ENCODE results near the gene VWDE.
"Not testable (repeated sequence)": the region's sequence is repeated elsewhere in the genome, so short reads cannot be mapped to it uniquely, and the experiment has no call there.

The VWDE gene

DNA sequence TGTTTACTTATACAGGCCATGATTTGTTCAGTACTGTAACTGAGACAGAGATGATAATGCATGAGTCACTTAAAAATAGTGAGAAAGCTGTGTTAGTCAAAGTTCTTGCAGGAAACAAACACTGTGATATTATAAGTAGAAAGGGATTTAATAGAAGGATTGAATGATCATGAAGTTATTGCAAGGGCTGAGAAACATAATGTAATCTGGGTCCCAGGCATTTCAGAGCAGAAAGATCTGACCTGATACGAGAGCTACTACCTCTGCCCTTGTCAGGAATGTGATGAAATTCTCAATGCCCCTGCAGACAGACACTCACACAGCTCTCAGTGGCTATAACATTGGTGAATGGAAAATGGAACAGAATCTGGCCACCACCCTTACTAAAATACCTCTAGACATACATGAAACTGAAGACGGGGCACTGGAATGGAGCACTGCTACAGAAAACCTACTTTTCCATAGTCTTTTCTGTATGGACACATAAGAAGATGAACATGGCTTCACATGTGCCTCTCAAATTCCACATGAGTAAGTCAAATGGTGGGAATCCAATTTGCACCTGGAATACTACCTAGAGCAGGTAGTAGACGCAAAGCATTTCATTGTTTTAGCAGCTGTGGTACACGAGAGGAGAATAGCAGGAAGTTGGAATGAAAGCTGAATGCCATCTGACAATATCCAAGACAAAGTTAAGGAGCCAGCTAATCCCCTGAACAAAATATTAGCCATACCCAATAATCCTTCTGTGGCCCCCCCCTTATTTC is 19.1 kb upstream of the VWDE start:
- DNase-seq (ENCODE audit: low spot score): no peak
- H3K4me3 Mint-ChIP-seq: no peak overlapping the region
- no peaks in the 10 kb centered on the region for H3K36me3 Mint-ChIP-seq (ENCODE audit: low read depth)
- no peak overlapping the region for H3K27ac Mint-ChIP-seq
- no peaks in the 10 kb centered on the region for H3K27me3 Mint-ChIP-seq (ENCODE audit: low read depth)
- H3K4me1 Mint-ChIP-seq (ENCODE audit: low read depth): no peaks in the 10 kb centered on the region
- no peaks in the 10 kb centered on the region for H3K9me3 Mint-ChIP-seq

DNA sequence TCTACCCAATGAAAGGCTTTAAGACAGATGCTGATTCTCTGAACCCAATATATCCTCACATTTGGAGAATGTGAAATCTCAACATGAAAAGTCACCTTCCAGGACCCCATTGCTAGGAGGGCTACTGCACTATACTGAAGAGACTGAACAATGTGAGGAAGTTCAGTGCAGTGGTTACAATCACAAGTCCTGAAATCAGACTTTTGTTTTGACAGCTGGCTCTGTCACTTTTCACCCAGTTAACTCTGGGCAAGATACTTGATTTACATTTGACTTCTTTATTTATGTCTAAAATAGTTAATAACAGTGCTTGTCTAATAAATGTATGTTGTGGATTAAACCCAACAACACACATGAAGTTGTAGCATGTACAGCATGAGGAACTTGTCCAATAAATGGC is 14.8 kb upstream of the VWDE start:
- no peak overlapping the region for H3K4me3 Mint-ChIP-seq
- H3K27ac Mint-ChIP-seq: no peak overlapping the region
- H3K9me3 Mint-ChIP-seq: no peaks in the 10 kb centered on the region
- H3K4me1 Mint-ChIP-seq (ENCODE audit: low read depth): no peaks in the 10 kb centered on the region
- H3K27me3 Mint-ChIP-seq (ENCODE audit: low read depth): no peaks in the 10 kb centered on the region
- DNase-seq (ENCODE audit: low spot score): no peak
- no peaks in the 10 kb centered on the region for H3K36me3 Mint-ChIP-seq (ENCODE audit: low read depth)

DNA sequence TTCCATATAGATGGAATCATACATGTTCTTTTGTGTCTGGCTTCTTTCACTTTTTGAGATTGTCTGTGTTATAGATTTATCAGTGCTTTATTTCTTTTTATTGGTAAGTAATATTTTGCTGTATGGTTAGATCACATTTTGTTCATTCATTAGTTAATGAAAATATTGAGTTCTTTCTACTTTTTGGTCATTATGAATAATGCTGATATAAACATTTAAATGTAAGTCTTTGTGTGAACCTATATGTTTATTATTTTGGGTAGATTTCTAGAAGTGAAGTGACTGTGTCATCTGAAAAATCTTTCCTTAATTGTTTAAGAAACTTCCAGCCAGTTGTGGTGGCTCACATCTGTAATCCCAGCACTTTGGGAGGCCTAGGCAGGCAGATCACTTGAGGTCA is 11.4 kb upstream of the VWDE start:
- H3K36me3 Mint-ChIP-seq (ENCODE audit: low read depth): no peaks in the 10 kb centered on the region
- H3K9me3 Mint-ChIP-seq: no peaks in the 10 kb centered on the region
- DNase-seq (ENCODE audit: low spot score): no peak
- no peaks in the 10 kb centered on the region for H3K4me1 Mint-ChIP-seq (ENCODE audit: low read depth)
- no peak overlapping the region for H3K27ac Mint-ChIP-seq
- H3K27me3 Mint-ChIP-seq (ENCODE audit: low read depth): peaks cover 3% of the 10 kb centered on the region
- no peak overlapping the region for H3K4me3 Mint-ChIP-seq

DNA sequence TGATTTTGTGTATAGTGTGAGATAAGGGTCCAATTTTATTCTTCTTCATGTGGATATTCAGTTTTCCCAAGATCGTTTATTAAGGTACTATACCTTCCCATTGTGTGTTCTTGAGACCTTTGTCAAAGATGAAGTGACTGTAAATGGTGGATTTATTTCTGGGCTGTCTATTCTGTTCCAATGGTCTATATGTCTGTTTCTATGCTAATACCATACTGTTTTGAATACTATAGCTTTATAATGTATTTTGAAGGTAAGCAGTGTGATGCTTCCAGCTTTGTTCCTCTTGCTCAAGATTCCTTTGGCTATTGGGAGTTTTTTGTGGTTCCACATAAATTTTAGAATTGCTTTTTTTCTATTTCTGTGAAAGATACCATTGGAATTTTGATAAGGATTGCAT is 8.7 kb upstream of the VWDE start:
- H3K27me3 Mint-ChIP-seq (ENCODE audit: low read depth): peaks cover 11% of the 10 kb centered on the region
- H3K4me1 Mint-ChIP-seq (ENCODE audit: low read depth): no peaks in the 10 kb centered on the region
- no peaks in the 10 kb centered on the region for H3K9me3 Mint-ChIP-seq
- H3K27ac Mint-ChIP-seq: no peak overlapping the region
- no peak overlapping the region for H3K4me3 Mint-ChIP-seq
- H3K36me3 Mint-ChIP-seq (ENCODE audit: low read depth): no peaks in the 10 kb centered on the region
- DNase-seq (ENCODE audit: low spot score): no peak

DNA sequence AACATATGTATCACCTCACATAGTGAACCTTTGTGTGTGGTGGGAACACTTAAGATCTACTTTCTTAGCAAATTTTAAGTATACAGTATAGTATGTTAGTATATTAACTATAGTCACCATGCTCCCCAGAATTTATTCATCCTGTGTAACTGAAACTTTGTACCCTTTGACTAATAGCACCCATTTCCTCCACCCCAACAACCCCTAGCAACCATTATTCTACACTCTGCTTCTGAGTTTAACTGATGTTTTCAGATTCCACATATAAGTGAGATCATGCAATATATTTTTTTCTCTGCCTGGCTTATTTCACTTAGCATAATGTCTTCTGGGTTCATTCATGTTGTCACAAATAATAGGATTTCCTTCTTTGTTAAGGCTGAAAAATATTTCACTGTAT is 6.9 kb upstream of the VWDE start:
- DNase-seq (ENCODE audit: low spot score): no peak
- Mint-ChIP-seq H3K4me1 (ENCODE audit: low read depth) (no peaks in the 10 kb centered on the region), H3K36me3 (ENCODE audit: low read depth) (no peaks in the 10 kb centered on the region), H3K9me3 (no peaks in the 10 kb centered on the region), H3K27me3 (ENCODE audit: low read depth) (peaks cover 11% of the 10 kb centered on the region), H3K27ac (no peak overlapping the region), H3K4me3 (no peak overlapping the region)

DNA sequence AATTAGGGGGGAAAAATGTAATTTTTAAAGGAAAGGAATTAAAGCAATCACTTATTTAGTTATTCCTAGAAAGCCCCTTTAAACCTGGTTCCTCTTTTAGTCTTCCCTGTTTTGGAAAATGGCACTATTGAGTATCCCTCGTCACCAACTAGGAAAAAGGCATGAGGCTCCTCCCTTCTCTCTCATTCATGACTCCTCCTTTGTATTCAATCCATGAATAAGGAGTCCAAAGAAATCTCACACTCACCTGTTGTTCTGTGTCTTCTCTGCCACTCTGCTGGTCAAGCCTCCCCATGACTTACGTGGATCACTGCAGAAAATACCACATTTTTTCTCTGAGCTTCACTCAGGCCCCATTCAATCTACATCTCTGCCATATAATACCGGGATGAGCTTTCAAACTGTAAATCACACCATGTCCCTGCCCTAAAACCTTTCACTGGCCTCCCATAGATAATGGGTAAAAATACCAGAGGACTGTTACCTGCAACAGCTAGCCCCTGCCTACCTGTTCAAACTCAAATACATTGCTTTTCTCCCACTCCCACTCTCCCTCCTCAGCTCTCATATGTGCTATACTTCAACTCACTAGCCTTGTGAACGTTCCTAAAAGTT is 5.5 kb upstream of the VWDE start:
- peaks cover 6% of the 10 kb centered on the region for H3K4me1 Mint-ChIP-seq (ENCODE audit: low read depth)
- no peak for DNase-seq (ENCODE audit: low spot score)
- H3K36me3 Mint-ChIP-seq (ENCODE audit: low read depth): no peaks in the 10 kb centered on the region
- no peak overlapping the region for H3K4me3 Mint-ChIP-seq
- H3K9me3 Mint-ChIP-seq: no peaks in the 10 kb centered on the region
- H3K27ac Mint-ChIP-seq: no peak overlapping the region
- peaks cover 11% of the 10 kb centered on the region for H3K27me3 Mint-ChIP-seq (ENCODE audit: low read depth)

DNA sequence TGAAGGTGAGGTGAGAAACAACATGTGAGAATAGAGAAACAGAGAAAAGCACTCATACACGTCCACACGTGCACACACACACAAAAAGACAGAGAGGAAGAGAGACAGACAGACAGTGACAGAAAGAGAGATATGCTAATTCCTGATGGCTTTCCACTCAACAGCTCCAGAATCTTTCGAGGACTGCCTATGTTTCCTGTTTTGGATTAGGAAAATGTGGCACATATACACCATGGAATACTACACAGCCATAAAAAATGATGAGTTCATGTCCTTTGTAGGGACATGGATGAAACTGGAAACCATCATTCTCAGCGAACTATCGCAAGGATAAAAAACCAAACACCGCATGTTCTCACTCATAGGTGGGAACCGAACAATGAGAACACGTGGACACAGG is 4.0 kb upstream of the VWDE start:
- not testable (repeated sequence) for H3K4me3 Mint-ChIP-seq

DNA sequence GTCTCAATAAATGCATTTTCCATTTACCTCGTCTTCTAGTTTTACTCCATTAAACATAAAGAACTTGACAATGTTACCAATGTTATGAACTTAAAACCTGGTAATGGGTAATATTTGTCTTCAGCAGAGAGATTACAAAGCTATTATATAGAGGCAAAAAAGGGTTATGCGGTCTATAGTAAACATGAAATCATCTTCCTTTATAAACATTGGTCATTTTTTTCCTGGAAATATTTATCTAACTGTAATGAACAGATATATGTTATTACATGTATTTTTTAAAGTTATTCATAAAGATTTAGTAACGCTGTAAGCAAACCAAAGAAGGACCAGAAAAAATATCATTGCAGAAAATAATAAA is 1.3 kb downstream of the VWDE start:
- H3K9me3 Mint-ChIP-seq: peaks cover 14% of the 10 kb centered on the region
- H3K4me3 Mint-ChIP-seq: peak overlapping the region; percentile 27
- peaks cover 31% of the 10 kb centered on the region for H3K27me3 Mint-ChIP-seq (ENCODE audit: low read depth)
- H3K27ac Mint-ChIP-seq: no peak overlapping the region
- H3K4me1 Mint-ChIP-seq (ENCODE audit: low read depth): peaks cover 21% of the 10 kb centered on the region
- DNase-seq (ENCODE audit: low spot score): no peak
- peaks cover 9% of the 10 kb centered on the region for H3K36me3 Mint-ChIP-seq (ENCODE audit: low read depth)

More for the DNA sequence above, 4.0 kb upstream of the VWDE start:
- not testable (repeated sequence) for H3K27ac Mint-ChIP-seq; H3K36me3 Mint-ChIP-seq (ENCODE audit: low read depth); DNase-seq (ENCODE audit: low spot score); H3K9me3 Mint-ChIP-seq
- peaks cover 17% of the 10 kb centered on the region for H3K4me1 Mint-ChIP-seq (ENCODE audit: low read depth)
- peaks cover 13% of the 10 kb centered on the region for H3K27me3 Mint-ChIP-seq (ENCODE audit: low read depth)

DNA sequence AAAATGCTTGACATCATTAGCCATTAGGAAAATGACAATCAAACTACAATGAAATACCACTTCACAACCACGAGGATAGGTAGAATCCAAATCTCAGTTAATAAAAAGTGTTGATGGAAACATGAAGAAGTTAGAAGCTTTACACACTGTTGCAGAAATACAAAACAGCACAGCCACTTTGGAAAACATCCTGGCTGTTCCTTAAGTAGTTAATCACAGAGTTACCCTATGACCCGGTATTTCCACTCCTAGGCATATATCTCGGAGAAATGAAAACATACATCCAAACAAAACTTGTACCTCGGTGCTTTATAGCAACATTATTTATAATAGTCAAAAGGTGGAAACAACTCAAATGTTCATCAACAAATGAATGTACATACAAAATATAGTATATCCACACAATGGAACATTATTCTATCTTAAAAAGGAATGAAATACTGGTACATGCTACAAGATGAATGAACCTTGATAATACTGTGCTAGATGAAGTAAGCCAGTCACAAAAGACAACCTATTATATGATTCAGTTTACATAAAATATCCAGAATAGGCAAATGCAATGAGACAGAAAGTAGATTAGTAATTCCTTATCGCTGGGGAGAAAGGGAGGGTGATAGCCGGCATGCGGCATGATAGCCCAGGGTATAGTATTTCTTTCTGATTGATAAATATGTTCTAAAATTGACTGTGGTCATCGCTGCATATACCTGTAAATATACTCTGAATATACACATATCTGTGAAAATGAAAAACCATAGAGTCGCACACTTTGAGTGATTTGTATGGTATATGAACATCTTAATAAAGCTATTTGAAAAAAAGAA is 1.9 kb downstream of the VWDE start:
- Mint-ChIP-seq H3K27ac (no peak overlapping the region), H3K4me3 (peak overlapping the region; percentile 27), H3K36me3 (ENCODE audit: low read depth) (peaks cover 9% of the 10 kb centered on the region), H3K9me3 (peaks cover 18% of the 10 kb centered on the region), H3K4me1 (ENCODE audit: low read depth) (peaks cover 21% of the 10 kb centered on the region), H3K27me3 (ENCODE audit: low read depth) (peaks cover 31% of the 10 kb centered on the region)
- DNase-seq (ENCODE audit: low spot score): no peak

DNA sequence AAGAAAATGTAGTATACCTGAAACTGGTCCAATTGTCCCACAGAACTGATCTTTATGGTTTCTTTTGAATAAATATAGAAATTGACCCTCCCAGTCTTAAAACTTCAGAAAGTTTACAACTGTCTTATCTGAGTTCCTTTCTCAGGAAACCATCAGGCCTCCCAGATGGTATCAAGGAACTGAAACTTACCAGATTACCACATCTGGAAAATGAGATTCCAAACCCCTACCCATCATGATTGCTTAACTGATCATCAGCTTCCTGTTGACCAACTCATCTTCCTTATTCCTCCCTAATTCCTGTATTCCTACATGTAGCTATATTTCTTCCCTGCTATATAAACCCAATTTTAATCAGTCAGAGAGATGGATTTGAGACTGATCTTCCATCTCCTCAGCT is 5.5 kb downstream of the VWDE start:
- H3K27ac Mint-ChIP-seq: no peak overlapping the region
- peaks cover 18% of the 10 kb centered on the region for H3K9me3 Mint-ChIP-seq
- peaks cover 30% of the 10 kb centered on the region for H3K27me3 Mint-ChIP-seq (ENCODE audit: low read depth)
- H3K4me3 Mint-ChIP-seq: no peak overlapping the region
- peaks cover 9% of the 10 kb centered on the region for H3K4me1 Mint-ChIP-seq (ENCODE audit: low read depth)
- H3K36me3 Mint-ChIP-seq (ENCODE audit: low read depth): peaks cover 9% of the 10 kb centered on the region
- no peak for DNase-seq (ENCODE audit: low spot score)

DNA sequence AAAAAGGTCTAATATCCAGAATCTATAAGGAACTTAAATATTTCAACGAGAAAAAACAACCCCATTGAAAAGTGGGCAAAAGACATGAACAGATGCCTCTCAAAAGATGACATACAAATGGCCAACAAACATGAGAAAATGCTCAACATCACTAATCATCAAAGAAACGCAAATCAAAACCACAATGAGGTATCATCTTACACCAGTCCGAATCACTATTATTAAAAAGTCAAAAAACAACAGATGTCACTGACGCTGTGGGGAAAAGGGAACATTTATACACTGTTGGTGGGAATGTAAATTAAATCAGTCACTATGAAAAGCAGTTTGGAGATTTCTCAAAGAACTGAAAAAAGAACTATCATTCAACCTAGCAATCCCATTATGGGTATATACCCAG is 6.0 kb downstream of the VWDE start:
- Mint-ChIP-seq H3K9me3 (peaks cover 18% of the 10 kb centered on the region), H3K4me3 (no peak overlapping the region), H3K27me3 (ENCODE audit: low read depth) (peaks cover 28% of the 10 kb centered on the region), H3K4me1 (ENCODE audit: low read depth) (peaks cover 5% of the 10 kb centered on the region), H3K27ac (no peak overlapping the region), H3K36me3 (ENCODE audit: low read depth) (peaks cover 9% of the 10 kb centered on the region)
- DNase-seq (ENCODE audit: low spot score): no peak

DNA sequence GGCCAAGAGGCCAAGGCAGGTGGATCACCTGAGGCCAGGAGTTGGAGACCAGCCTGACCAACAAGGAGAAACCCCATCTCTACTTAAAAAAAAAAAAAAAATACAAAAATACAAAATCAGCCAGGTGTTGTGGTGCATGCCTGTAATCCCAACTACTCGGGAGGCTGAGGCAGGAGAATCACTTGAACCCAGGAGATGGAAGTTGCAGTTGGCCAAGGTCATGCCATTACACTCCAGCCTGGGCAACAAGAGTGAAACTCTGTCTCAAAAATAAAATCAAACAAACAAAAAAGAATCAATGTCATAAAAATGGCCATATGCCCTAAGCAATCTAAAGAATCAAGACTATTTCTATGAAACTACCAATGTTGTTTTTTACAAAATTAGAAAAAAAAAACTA is 7.0 kb downstream of the VWDE start:
- H3K4me1 Mint-ChIP-seq (ENCODE audit: low read depth); H3K4me3 Mint-ChIP-seq: not testable (repeated sequence)
- peaks cover 22% of the 10 kb centered on the region for H3K27me3 Mint-ChIP-seq (ENCODE audit: low read depth)

DNA sequence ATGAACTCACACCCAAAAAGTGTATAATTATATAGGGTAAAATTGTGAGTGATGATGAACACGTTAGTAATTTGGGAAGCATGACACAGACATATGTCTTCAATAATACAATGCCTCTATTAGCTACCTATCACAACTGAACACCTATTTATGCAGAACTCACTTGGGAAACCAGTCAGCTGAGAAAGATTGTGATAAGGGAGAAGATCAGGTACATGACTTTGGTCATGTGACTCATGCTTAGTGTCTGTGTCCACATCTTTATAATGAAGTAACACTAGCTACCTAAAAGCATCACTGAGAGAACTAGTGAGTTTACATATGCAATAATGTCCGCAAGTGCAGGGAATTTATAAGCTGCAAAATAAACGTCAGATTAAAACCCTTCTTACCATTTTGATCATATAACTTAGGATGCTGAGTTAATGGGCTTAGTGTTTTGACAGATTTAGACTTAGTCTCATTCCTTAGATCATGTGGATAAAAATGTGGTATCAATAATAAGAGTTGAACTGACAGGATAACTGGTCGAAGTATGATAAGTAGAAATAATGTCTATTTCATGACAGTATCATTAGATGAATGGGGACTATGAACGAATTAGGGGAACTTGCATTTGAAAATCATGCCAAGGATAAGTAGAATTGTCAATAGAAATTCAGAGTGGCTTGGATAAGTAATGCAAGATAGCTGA is 11.6 kb downstream of the VWDE start:
- no peak overlapping the region for H3K27ac Mint-ChIP-seq
- peaks cover 1% of the 10 kb centered on the region for H3K9me3 Mint-ChIP-seq
- no peaks in the 10 kb centered on the region for H3K27me3 Mint-ChIP-seq (ENCODE audit: low read depth)
- no peak for DNase-seq (ENCODE audit: low spot score)
- H3K4me3 Mint-ChIP-seq: no peak overlapping the region
- no peaks in the 10 kb centered on the region for H3K4me1 Mint-ChIP-seq (ENCODE audit: low read depth)
- H3K36me3 Mint-ChIP-seq (ENCODE audit: low read depth): no peaks in the 10 kb centered on the region

More for the DNA sequence above, 7.0 kb downstream of the VWDE start:
- not testable (repeated sequence) for H3K27ac Mint-ChIP-seq; H3K36me3 Mint-ChIP-seq (ENCODE audit: low read depth); DNase-seq (ENCODE audit: low spot score)
- H3K9me3 Mint-ChIP-seq: peaks cover 18% of the 10 kb centered on the region

Measured in T-helper 2 cell treated with Interferon-gamma antibody and Interleukin-4, amounts not matched to agents 5 μg/mL and 100 μg/mL, for 36 hours (primary cell).